NCI-H345 (cell line): ENCODE measurements around the gene HOXB7.

ENCODE experiments used
- DNase-seq: peaks from one replicate; lab custom pipeline; 2025; lab: John Stamatoyannopoulos, UW

Gene HOXB7

DNA sequence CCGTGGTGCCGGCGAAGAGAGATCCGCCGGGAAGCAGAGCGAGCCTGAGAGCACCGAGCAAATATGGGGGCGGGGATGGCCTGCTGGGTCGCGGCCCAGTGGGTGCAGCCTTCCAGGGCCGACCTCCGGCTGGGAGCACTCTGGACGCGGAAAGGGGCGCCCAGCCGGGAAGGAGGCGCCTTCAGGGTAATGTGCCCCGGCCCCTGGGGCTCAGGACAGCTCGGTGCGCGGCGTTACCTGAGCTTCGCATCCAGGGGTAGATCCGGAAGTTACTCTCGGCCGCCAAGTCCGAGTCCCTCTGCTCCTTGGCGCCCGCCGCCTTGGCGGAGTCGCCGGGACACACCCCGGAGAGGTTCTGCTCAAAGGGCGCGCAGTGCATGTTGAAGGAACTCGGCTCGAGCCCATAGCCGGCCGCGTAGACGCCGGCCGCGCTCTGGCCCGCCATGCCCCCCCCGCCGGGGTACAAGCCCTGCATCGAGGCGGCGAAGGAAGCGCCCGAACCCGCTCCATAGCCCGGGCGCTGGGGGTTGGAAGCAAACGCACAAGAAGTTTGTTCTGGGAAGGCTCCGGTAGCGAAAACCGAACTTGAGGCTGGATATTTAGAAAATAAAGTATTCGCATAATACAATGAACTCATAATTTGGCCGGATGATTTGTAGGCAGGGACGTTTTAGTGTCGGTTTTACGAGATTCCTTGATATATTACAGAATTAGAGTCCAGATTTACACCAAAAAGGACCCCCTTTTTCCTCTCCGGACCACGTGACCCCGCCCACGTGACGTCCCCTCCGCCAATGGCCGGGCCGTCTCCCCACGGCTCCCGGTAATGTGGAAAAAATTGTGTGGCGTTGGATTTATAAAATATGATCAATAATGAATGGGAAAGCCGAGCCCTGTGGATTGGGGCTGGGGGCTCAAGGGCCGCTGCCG is at the start of gene HOXB7:
HOXB7 (minus strand) TSS at position 736 of the 930 bp plus-strand sequence; CDS start at position 637, 99 bp downstream.
- peak; percentile 82 for DNase-seq

DNA sequence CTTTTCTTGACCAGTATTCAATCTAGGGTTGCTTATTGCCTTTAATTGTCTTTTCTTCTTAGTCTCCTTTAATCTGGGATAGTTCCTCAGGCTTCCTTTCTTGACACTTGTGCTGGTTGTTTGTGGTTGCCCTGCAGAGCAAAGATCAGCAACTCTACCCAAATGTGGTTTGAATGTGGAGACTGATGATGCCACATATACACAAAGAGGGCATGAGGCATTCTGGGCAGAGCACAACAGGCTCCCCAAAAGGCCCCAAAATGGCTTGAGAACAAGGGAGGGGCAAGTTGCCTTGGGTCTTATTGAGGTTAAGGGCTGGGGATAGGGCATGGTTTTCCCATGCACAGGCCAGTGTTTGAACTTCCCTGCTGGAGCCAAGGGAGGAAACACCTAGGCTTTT is 45.1 kb upstream of the HOXB7 start:
- no peak for DNase-seq

- DNase-seq = no peak
These were observed 38.9 kb upstream of the HOXB7 start for GRCh38 chr17:48649741-48650140.

GRCh38 chr17:48647963-48648245 is 37.1 kb upstream of the HOXB7 start:
- no peak for DNase-seq

GRCh38 chr17:48647103-48647962 is 36.5 kb upstream of the HOXB7 start:
- DNase-seq = no peak

GRCh38 chr17:48646183-48647102 is 35.6 kb upstream of the HOXB7 start:
- no peak for DNase-seq

DNA sequence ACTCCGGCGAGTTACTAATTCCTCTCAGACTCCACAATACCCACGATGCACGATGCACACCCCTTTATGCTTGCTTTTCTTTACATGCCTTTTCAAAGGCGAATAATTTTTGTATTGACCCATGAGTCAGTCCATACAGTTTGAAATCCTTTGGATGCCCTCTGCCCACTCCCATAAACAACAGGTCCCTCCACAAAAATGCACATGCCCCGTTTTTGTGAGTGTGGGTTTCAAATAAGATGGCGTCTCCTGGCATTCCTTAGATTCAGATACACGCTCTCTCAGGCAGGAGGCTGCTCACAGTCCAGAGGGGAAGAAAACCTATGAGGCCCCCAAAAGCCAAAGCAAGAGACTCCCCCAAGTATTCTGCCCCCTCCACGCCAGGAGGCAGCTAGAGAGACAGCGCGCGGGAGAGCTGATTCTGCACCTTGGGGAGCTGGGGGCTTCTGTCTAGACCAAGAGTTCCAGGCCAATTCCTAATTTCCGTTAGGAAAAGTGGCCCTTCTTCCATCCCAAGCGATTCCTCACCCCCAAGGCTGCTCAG is 34.9 kb upstream of the HOXB7 start:
- no peak for DNase-seq

GRCh38 chr17:48644910-48645557 is 34.2 kb upstream of the HOXB7 start:
- no peak for DNase-seq

- DNase-seq = no peak
These were observed 33.3 kb upstream of the HOXB7 start for GRCh38 chr17:48644159-48644558.

DNA sequence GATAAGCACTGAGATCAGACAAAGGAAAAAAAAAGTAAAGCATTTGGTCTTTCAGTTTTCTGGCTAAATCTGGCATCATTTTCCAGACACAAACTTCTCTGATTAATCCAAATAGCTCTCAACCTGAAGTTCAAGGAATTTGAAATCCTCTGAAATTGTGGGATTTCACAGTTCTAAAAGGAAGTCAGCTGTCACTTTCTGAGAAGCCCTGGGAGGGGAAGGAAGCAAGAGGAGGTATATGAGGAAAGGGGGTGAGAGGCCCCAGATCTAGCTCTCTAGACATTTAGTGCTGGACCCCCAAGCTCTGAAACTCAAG is 32.8 kb upstream of the HOXB7 start:
- no peak for DNase-seq

GRCh38 chr17:48642843-48643696 is 32.3 kb upstream of the HOXB7 start:
- no peak for DNase-seq

- no peak for DNase-seq
These were observed 31.4 kb upstream of the HOXB7 start for GRCh38 chr17:48642059-48642842.

- no peak for DNase-seq
These were observed 30.8 kb upstream of the HOXB7 start for GRCh38 chr17:48641541-48642058.

- no peak for DNase-seq
These were observed 30.0 kb upstream of the HOXB7 start for GRCh38 chr17:48640858-48641180.

GRCh38 chr17:48639982-48640857 is 29.4 kb upstream of the HOXB7 start:
- DNase-seq = no peak

DNA sequence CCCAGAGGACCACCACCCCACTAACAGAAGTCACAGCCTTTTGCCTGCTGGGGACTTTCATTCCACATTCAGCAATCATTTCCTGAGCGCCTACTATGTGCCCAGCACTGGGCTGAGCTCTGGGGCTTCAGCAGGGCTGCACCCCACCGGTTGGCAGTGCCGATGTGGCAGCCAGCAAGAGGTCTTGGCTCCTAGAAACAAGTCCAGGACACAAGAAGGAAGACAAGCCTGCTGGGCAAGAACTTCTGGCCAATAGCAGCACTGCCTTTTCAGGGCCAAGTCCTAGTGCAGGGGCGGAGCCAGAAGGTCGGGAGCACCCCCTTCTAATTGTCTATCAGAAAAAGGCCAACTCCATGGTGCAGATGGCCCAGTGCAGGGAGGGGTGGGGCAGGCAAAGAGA is 28.3 kb upstream of the HOXB7 start:
- DNase-seq = no peak

GRCh38 chr17:48637323-48638260 is 26.8 kb upstream of the HOXB7 start:
- no peak for DNase-seq
